IPS DF 19.7 (cell line): ENCODE measurements around the gene CYP2A6.

Source experiments
- DNase-seq: peaks from one replicate; pipeline ENCODE4 v3.0.0-alpha.2; 2013; ENCODE audit warnings: low read depth, low spot score

CYP2A6 gene

GRCh38 chr19:40802300-40803169 lies 47.7 kb downstream of the CYP2A6 start:
- DNase-seq = no peak

- no peak for DNase-seq
Measured at GRCh38 chr19:40801426-40802299, 48.6 kb downstream of the CYP2A6 start.

- no peak for DNase-seq
Measured at GRCh38 chr19:40800997-40801377, 49.3 kb downstream of the CYP2A6 start.

- DNase-seq = no peak
Measured at GRCh38 chr19:40800339-40800996, 49.8 kb downstream of the CYP2A6 start.

GRCh38 chr19:40799558-40800338 lies 50.5 kb downstream of the CYP2A6 start:
- DNase-seq = no peak

GRCh38 chr19:40798683-40799557 lies 51.3 kb downstream of the CYP2A6 start, which contains the start of gene EGLN2:
EGLN2 (plus strand) TSS chr19:40799191; CDS start chr19:40800573, 1,382 bp downstream.
- peak; percentile 95 for DNase-seq

GRCh38 chr19:40797963-40798682 lies 52.1 kb downstream of the CYP2A6 start:
- DNase-seq = peak; percentile 76

- no peak for DNase-seq
Measured at GRCh38 chr19:40797166-40797962, 52.9 kb downstream of the CYP2A6 start.
